OCI-LY1 (cell line): ENCODE results near the gene PPP2R2D.

Experiments
- H2AFZ ChIP-seq: fragments of 200-600 bp; sonication (generic), shearing (Covaris generic); 2 replicates; pipeline ENCODE4 v1.6.0; 2014; ENCODE audit warnings: antibody characterized with exemption, mild to moderate bottlenecking, low read length
- H3F3A ChIP-seq: fragments of 200-600 bp; sonication (generic), shearing (Covaris generic); 2 replicates; pipeline ENCODE4 v1.6.0; 2014; ENCODE audit warnings: mild to moderate bottlenecking, antibody characterized with exemption, low read length, moderate library complexity; ENCODE audit not compliant: insufficient read depth
- H3K27ac ChIP-seq: fragments of 200-600 bp; sonication (generic); 2 replicates; pipeline ENCODE4 v1.5.1; 2014; ENCODE audit warnings: low read length, mixed run types, mild to moderate bottlenecking, low read depth; ENCODE audit not compliant: poor library complexity, severe bottlenecking
- H3K27me3 ChIP-seq: fragments of 200-600 bp; sonication (generic); 2 replicates; pipeline ENCODE4 v1.6.0; 2014; ENCODE audit warnings: antibody characterized with exemption, mild to moderate bottlenecking, low read length, moderate library complexity; ENCODE audit not compliant: insufficient read depth
- H3K36me3 ChIP-seq: fragments of 200-600 bp; sonication (generic); 2 replicates; pipeline ENCODE4 v1.6.1; 2014; ENCODE audit warnings: mild to moderate bottlenecking, antibody characterized with exemption, low read length, moderate library complexity, mixed read lengths; ENCODE audit not compliant: insufficient read depth
- H3K4me1 ChIP-seq: fragments of 200-600 bp; sonication (generic); 2 replicates; pipeline ENCODE4 v1.5.1; 2014; ENCODE audit warnings: mild to moderate bottlenecking, low read length, moderate library complexity; ENCODE audit not compliant: insufficient read depth, severe bottlenecking
- H3K4me2 ChIP-seq: fragments of 200-600 bp; sonication (generic), shearing (Covaris generic); 2 replicates; pipeline ENCODE4 v1.6.1; 2014; ENCODE audit warnings: low read length
- H3K4me3 ChIP-seq: fragments of 200-600 bp; sonication (generic); 2 replicates; pipeline ENCODE4 v1.5.1; 2014; ENCODE audit warnings: low read length, low read depth, mild to moderate bottlenecking, mixed read lengths; ENCODE audit not compliant: poor library complexity, severe bottlenecking
- H3K79me2 ChIP-seq: fragments of 200-600 bp; shearing (Covaris generic); 2 replicates; pipeline ENCODE4 v1.6.1; 2016; ENCODE audit warnings: mixed run types, low read length, mixed read lengths; ENCODE audit not compliant: insufficient read depth
- H3K9ac ChIP-seq: fragments of 200-600 bp; sonication (generic), shearing (Covaris generic); 2 replicates; pipeline ENCODE4 v1.6.1; 2014; ENCODE audit warnings: mild to moderate bottlenecking, low read length, mixed read lengths
- H3K9me2 ChIP-seq: fragments of 200-600 bp; sonication (generic), shearing (Covaris generic); 2 replicates; pipeline ENCODE4 v1.6.1; 2014; ENCODE audit warnings: low read depth, mild to moderate bottlenecking, low read length, mixed read lengths
- H3K9me3 ChIP-seq: fragments of 200-600 bp; shearing (Covaris generic); 2 replicates; pipeline ENCODE4 v1.6.1; 2014; ENCODE audit warnings: low read length, mixed read lengths
- H4K20me1 ChIP-seq: fragments of 200-600 bp; sonication (generic), shearing (Covaris generic); 2 replicates; pipeline ENCODE4 v1.6.0; 2016; ENCODE audit warnings: mild to moderate bottlenecking, low read length; ENCODE audit not compliant: insufficient read depth
- EZH2 ChIP-seq: fragments of 200-600 bp; sonication (generic), shearing (Covaris generic); IDR thresholded peaks from 2 replicates; pipeline ENCODE4 v1.8.0; 2017; ENCODE audit warnings: borderline replicate concordance, mixed run types, mild to moderate bottlenecking, antibody characterized with exemption, low read length, moderate library complexity, mixed read lengths
- TF ChIP-seq, protein P1 (sequence below): fragments of 200-600 bp; sonication (generic), shearing (Covaris generic); IDR thresholded peaks from 2 replicates; pipeline ENCODE4 v1.5.1; 2017; ENCODE audit warnings: mild to moderate bottlenecking, antibody characterized with exemption, low read length, moderate library complexity, mixed read lengths

Gene PPP2R2D

DNA sequence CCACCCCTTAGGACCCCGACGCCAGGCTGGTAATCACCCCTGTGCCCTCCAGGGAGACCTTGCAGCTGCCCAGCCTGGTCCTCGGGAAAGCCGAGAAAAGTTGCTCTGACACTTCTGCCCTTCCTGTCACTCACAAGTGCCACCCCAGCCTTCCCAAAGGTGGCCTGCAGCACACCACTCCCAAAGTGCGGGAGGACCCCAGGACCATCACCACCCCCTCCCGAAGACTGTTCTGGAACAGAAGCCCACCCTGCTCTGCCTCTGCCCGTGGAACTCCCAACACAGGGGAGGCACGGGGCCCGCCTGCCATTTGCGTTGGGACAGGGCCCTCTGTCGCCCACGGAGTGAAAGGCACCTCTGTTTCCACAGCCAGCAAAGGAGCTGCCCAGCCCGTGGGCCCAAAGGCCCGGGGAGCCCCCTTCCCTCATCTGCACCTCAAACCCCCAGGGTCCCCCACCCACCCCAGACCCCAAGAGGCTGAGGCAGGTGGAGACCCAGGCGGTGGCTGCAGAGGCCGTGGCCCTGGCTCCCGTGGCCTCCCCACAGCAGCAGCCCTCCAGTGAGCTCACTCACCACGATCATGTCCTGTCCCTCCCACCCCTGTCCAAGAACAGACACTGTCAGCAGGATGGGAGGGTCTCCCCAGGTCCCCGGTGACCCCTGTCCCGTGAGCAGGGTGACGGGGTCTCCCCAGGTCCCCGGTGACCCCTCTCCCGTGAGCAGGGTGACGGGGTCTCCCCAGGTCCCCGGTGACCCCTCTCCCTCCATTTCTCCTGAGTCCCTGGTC is 47.8 kb upstream of the PPP2R2D start:
- Histone ChIP-seq H3K9me2 (no peaks in the 10 kb centered on the region), H3K4me3 (no peak overlapping the region), H3K4me2 (no peak overlapping the region), H3K4me1 (no peaks in the 10 kb centered on the region), H3K27me3 (no peaks in the 10 kb centered on the region; the same call in 1 of the 2 replicates), H3K79me2 (no peaks in the 10 kb centered on the region), H3F3A (no peaks in the 10 kb centered on the region), H3K36me3 (no peaks in the 10 kb centered on the region), H3K9ac (no peak overlapping the region), H3K9me3 (no peaks in the 10 kb centered on the region), H3K27ac (no peak overlapping the region), H2AFZ (no peak overlapping the region), H4K20me1 (no peaks in the 10 kb centered on the region)
- TF ChIP-seq EZH2, result no peak
- TF ChIP-seq, protein P1, sequence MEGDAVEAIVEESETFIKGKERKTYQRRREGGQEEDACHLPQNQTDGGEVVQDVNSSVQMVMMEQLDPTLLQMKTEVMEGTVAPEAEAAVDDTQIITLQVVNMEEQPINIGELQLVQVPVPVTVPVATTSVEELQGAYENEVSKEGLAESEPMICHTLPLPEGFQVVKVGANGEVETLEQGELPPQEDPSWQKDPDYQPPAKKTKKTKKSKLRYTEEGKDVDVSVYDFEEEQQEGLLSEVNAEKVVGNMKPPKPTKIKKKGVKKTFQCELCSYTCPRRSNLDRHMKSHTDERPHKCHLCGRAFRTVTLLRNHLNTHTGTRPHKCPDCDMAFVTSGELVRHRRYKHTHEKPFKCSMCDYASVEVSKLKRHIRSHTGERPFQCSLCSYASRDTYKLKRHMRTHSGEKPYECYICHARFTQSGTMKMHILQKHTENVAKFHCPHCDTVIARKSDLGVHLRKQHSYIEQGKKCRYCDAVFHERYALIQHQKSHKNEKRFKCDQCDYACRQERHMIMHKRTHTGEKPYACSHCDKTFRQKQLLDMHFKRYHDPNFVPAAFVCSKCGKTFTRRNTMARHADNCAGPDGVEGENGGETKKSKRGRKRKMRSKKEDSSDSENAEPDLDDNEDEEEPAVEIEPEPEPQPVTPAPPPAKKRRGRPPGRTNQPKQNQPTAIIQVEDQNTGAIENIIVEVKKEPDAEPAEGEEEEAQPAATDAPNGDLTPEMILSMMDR, result no peak

DNA sequence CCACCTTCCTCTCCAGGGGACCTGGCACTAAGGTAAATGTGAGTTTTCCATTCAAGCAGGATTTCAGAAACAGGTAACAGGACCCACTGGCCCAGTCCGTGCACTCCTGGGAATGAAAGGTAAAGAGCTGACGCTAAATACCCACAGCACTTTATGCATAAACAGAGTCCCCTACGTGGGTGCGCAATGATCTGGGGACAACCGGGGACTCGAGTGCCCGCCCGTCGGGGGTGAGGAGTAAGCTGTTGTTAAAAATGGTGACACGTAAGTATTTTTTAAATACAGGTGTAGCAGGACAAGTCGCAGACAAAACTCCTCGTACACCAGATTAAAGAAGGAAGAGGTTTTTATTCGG is 47.2 kb upstream of the PPP2R2D start:
- H3K27me3 ChIP-seq, result no peaks in the 10 kb centered on the region; the same call in 1 of the 2 replicates
- H3F3A ChIP-seq, result no peaks in the 10 kb centered on the region
- H3K9ac ChIP-seq, result no peak overlapping the region
- H3K36me3 ChIP-seq, result no peaks in the 10 kb centered on the region
- no peaks in the 10 kb centered on the region for H4K20me1 ChIP-seq
- H3K79me2 ChIP-seq, result no peaks in the 10 kb centered on the region
- no peak overlapping the region for H2AFZ ChIP-seq
- H3K4me3 ChIP-seq, result no peak overlapping the region
- H3K9me3 ChIP-seq, result no peaks in the 10 kb centered on the region
- H3K27ac ChIP-seq, result no peak overlapping the region
- no peak for TF ChIP-seq EZH2
- TF ChIP-seq, protein P1, result no peak
- no peaks in the 10 kb centered on the region for H3K4me1 ChIP-seq
- H3K9me2 ChIP-seq, result no peaks in the 10 kb centered on the region
- no peak overlapping the region for H3K4me2 ChIP-seq

DNA sequence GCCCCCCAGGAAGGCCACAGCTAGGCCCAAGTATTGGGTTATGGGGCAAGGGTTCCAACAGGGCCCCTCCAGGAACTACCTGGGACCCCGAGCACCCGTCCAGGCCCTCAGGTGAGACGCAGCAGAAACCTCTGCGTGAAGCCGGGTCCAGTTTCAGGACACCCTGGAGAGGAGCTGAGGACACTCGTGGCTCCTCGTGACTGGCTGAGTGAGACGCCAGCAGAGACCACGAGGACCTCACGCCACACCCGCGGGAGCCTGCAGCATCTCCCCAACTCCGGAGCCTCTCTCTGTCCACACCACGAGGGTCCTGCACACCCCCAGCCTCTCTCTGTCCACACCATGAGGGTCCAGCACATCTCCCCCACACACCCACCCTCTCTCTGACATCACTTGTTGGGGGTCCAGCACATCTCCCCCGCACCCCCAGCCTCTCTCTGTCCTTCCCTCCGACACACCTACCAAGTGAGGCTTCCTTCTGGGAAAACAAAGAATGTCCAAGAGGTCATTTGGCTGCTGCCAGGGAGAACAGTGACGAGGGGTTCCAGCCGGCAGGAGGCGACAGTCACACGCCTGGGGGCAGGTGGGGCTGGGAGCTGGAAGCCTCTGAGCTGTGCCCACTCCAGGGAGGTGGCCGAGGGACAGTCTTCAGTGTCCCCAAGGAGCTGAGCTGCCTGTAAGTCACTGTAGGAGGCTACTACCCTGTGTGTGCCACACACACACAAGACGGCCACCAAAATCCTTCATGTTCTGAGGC is 46.1 kb upstream of the PPP2R2D start:
- H3K9ac ChIP-seq, result no peak overlapping the region
- no peaks in the 10 kb centered on the region for H3F3A ChIP-seq
- no peaks in the 10 kb centered on the region for H3K9me2 ChIP-seq
- H2AFZ ChIP-seq, result no peak overlapping the region
- H3K27me3 ChIP-seq, result no peaks in the 10 kb centered on the region; the same call in 1 of the 2 replicates
- no peak overlapping the region for H3K4me2 ChIP-seq
- H3K4me1 ChIP-seq, result no peaks in the 10 kb centered on the region
- no peak overlapping the region for H3K4me3 ChIP-seq
- no peaks in the 10 kb centered on the region for H3K9me3 ChIP-seq
- H3K36me3 ChIP-seq, result no peaks in the 10 kb centered on the region
- TF ChIP-seq, protein P1, result no peak
- TF ChIP-seq EZH2, result no peak
- H3K79me2 ChIP-seq, result no peaks in the 10 kb centered on the region
- no peak overlapping the region for H3K27ac ChIP-seq
- H4K20me1 ChIP-seq, result no peaks in the 10 kb centered on the region
